ENCODE data around the gene CGNL1.

Gene CGNL1

GRCh38 chr15:57503911-57504598 lies 127.8 kb downstream of the CGNL1 start:
- DNase-seq = no peak

- no peak for DNase-seq
Observed at GRCh38 chr15:57504599-57504940, 128.3 kb downstream of the CGNL1 start.

GRCh38 chr15:57505056-57505715 lies 128.9 kb downstream of the CGNL1 start:
- no peak for DNase-seq

GRCh38 chr15:57505949-57506391 lies 129.7 kb downstream of the CGNL1 start:
- no peak for DNase-seq

- no peak for DNase-seq
Observed at GRCh38 chr15:57506422-57506821, 130.1 kb downstream of the CGNL1 start.

- no peak for DNase-seq
Observed at GRCh38 chr15:57507111-57507510, 130.8 kb downstream of the CGNL1 start.

- no peak for DNase-seq
Observed at GRCh38 chr15:57509126-57509525, 132.8 kb downstream of the CGNL1 start.

- no peak for DNase-seq
Observed at GRCh38 chr15:57509965-57510364, 133.7 kb downstream of the CGNL1 start.

GRCh38 chr15:57510647-57511046 lies 134.3 kb downstream of the CGNL1 start:
- no peak for DNase-seq

GRCh38 chr15:57516327-57517029 lies 140.2 kb downstream of the CGNL1 start:
- no peak for DNase-seq

GRCh38 chr15:57517030-57517671 lies 140.8 kb downstream of the CGNL1 start:
- DNase-seq = no peak

- no peak for DNase-seq
Observed at GRCh38 chr15:57518779-57519405, 142.6 kb downstream of the CGNL1 start.

GRCh38 chr15:57519806-57520205 lies 143.5 kb downstream of the CGNL1 start:
- no peak for DNase-seq

GRCh38 chr15:57521503-57521902 lies 145.2 kb downstream of the CGNL1 start:
- no peak for DNase-seq

GRCh38 chr15:57522148-57522547 lies 145.8 kb downstream of the CGNL1 start:
- no peak for DNase-seq

- DNase-seq = no peak
Observed at GRCh38 chr15:57525581-57525980, 149.3 kb downstream of the CGNL1 start.

GRCh38 chr15:57526076-57526475 lies 149.8 kb downstream of the CGNL1 start:
- DNase-seq = no peak

- no peak for DNase-seq
Observed at GRCh38 chr15:57526615-57527014, 150.3 kb downstream of the CGNL1 start.

- no peak for DNase-seq
Observed at GRCh38 chr15:57527382-57528091, 151.2 kb downstream of the CGNL1 start.

GRCh38 chr15:57528940-57529565 lies 152.7 kb downstream of the CGNL1 start:
- DNase-seq = no peak

- no peak for DNase-seq
Observed at GRCh38 chr15:57529748-57530147, 153.4 kb downstream of the CGNL1 start.

Measured in stimulated activated CD4-positive, alpha-beta T cell treated with anti-CD3 and anti-CD28 coated beads, Interleukin-4, amount 100 ng/mL, for 4 hours (primary cell).